HG02885 (cell line): ENCODE data around the gene NOVA2.

Experiments
- ATAC-seq: cut with Tn5 transposase; IDR thresholded peaks from one replicate; pipeline ENCODE4 v1.9.1; 2021; ENCODE audit warnings: mild to moderate bottlenecking; ENCODE audit not compliant: unreplicated experiment, poor library complexity

Gene NOVA2, protein sequence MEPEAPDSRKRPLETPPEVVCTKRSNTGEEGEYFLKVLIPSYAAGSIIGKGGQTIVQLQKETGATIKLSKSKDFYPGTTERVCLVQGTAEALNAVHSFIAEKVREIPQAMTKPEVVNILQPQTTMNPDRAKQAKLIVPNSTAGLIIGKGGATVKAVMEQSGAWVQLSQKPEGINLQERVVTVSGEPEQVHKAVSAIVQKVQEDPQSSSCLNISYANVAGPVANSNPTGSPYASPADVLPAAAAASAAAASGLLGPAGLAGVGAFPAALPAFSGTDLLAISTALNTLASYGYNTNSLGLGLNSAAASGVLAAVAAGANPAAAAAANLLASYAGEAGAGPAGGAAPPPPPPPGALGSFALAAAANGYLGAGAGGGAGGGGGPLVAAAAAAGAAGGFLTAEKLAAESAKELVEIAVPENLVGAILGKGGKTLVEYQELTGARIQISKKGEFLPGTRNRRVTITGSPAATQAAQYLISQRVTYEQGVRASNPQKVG

DNA sequence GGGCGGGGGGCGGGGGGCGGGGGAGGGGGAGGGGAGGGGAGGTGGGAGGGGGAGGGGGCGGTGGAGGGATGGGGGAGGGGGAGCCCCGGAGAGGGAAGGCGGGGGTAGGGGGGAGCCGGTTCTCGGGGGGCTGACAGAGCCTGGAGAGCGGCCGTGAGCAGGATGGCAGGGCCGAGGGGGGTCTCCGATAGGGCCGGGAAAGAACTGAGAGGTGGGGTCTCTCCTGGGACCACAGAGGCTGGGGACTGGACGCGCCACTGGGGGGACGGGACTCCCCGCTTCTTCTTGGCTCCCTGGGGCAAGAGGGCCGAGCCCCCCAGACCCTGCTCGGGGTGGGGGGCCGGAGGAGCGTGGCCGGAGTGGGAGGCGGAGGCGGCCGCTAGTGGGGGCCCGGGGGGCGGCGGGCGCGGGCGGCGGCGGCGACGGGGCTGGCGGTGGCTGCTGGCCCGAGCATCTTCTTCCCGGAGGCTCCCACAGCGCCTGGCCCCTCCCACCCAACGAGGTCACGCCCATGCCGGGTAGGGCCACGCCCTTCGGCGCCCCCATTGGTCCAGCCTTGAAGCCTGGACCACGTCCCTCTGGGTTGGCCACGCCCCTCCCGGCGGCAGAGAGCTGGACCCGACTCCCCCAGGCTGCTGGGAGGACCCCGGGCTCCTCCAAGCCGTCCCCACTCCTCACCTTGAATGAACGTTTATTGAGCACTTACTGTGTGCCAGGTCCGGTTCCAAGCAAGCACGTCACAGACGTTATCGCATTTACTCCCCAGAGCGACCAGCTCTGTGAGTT lies at the start of gene NOVA2:
Gene NOVA2, minus strand, starts transcription at position 313 of the 786 bp plus-strand sequence. CDS start 514 bp downstream, outside the sequence.
- ATAC-seq = no peak

DNA sequence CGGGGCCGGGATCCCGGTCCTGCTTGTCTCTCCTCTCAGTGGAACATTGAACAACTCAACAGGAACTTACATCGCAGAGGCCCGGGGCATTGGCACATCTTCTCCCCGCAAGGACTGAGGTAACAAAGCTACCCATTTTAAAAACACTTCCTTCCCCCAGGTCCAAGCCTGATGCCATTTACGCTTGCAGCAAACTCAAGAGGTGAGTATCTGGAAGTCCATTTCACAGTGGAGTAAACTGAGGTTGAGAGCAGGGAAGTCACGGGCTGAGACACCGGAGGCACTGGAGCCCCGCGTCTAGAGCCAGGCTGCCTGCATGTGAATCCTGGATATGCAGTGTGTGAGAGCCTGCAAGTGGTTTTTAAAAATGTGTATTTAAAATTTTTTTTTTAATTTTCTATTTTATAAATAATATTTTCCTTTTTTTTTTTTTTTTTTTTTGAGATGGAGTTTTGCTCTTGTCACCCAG lies 49.7 kb upstream of the NOVA2 start:
- no peak for ATAC-seq

DNA sequence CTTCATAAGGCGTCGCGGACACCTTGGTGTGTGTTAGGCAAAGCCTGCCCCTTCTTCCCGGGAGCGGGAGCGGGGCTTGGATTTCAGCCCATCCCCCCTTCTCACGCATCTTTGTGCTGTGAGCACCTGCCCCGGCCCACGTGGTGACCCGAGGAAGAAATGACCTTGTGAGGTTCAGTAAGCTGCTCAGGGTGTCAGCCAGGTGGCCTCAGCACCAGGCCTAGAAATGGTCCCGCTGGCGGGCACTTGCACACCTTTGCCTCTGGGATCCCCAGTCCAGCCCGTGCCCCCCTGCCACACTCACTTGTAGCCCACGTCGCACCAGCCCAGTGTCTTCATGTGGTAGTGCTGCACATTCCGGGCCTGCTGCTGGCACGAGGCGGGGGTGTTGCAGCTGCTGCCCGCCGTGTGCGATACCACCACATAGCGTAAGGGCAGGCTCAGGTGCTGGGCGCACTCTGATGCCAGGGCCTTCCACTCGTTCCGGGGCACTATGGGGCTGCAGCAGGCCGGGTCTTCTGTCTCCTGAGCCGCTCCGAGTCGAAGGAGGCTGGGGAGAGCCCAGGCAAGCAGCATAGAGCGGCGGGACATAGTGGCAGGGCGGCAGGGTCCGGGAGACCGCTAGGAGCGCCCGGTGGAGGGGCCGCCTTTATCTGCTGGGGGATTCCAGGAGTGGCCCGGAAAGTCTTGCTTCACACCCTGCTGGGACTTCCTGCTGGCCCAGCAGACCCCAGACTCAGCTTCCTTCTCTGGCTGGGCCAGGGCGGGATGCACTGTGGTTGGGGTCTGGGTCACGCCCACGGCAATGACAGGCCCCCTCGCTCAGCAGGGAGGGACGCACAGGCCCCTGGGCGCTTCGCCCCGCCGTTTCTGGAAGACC lies 49.0 kb upstream of the NOVA2 start, which contains the start of gene PGLYRP1:
Gene PGLYRP1, minus strand, starts transcription at position 623 of the 880 bp plus-strand sequence. Its CDS starts 32 bp downstream, at position 591.
- no peak for ATAC-seq

DNA sequence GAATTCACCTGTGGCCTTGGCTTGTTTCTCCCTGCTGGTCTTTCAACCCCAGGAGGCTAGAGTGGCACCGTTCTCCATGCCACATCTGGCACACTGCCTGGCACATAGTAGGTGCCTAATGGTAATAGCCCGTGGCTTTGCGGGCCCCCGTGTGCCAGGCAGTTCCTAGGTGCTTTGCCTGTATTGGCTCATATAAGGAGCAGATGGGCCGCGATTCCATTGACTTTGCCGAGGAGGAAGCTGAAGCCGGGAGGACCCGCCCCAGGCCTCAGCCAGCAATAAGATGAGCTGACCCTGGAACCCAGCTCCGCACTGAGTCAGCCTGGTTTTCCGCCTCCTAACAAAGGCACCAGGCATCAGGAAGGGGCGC lies 48.4 kb upstream of the NOVA2 start:
- ATAC-seq = no peak

DNA sequence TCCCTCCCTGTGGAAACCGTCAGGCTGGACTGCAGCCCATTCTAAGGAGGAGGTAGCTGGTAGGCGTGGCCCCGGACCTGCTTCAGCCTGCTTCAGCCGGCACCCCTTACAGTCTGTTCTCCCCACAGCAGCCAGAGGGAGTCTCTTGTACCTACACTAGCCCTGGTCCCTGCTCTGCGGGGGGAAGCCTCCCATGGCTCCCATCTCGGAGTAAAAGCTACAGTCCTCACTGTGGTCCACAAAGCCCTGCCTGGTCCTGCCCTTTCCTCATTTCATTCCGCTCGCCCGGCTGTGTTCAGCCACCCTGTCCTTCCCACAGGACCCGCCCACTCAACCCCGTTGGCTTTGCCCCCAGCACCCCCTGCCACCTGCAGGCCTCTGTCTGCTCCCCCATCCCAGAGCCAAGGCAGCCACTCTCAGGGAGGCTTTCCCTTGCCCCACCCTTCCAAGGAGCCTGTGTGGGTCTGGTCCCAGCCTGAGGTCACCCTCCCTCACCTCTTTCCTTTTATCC lies 47.9 kb upstream of the NOVA2 start:
- ATAC-seq = no peak

DNA sequence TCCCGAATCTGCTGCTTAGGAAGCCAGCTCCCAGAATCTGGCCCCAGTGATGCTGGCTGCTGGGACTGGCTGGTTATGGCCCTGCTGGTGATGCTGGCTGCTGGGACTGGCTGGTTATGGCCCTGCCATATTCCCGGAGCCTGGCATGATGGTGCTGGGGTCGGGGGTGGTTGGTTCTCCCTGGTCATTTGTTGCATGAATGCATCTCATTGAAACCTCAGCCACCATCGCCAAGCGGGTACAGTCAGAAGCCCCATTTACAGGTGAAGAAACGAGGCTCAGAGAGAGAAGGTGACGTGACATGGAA lies 47.1 kb upstream of the NOVA2 start:
- no peak for ATAC-seq

DNA sequence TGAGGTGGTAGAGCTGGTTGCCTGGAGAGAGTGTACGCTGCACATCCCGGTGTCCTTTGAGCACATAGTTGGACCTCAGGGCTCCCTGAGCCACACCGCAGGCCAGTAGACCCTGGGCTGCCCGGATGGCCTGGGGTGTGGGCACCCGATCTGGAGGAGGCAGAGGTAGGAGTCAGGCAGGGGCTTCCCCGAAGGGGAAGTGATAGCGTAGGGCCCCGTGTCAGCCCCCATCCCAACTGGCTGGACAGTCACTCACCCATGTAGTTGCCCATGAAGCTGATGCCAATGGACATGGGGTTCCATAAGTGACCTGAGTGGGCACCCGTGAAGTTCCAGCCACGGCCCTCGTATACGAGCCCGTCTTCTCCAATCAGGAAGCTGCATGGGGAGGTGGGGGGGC lies 45.6 kb upstream of the NOVA2 start:
- ATAC-seq = no peak

DNA sequence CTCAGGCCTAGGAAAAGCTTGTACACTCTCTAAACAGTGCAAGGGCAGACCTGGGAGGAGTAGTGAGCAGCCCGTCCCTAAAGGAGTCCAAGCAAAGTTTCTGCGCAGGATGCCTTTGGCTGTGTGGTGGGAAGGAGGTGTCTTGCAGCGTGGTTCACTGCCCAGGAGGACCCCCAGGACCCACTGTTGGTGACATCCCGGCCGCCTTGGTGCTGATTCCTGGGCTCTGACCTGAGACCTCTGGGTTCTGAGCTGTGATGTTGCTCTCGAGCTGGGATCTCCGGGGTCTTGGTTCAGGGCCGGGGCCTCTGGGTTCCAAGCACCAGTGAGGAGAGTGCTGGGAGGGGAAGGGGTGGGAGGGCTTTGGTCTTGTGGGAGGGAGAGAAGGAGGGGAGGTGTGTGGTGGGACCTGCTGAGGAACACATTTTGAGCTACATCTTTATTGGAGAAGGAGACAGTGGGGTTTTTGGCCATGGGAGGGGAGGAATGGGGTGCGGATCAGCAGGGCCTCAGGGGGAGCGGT lies 45.1 kb upstream of the NOVA2 start:
- no peak for ATAC-seq

DNA sequence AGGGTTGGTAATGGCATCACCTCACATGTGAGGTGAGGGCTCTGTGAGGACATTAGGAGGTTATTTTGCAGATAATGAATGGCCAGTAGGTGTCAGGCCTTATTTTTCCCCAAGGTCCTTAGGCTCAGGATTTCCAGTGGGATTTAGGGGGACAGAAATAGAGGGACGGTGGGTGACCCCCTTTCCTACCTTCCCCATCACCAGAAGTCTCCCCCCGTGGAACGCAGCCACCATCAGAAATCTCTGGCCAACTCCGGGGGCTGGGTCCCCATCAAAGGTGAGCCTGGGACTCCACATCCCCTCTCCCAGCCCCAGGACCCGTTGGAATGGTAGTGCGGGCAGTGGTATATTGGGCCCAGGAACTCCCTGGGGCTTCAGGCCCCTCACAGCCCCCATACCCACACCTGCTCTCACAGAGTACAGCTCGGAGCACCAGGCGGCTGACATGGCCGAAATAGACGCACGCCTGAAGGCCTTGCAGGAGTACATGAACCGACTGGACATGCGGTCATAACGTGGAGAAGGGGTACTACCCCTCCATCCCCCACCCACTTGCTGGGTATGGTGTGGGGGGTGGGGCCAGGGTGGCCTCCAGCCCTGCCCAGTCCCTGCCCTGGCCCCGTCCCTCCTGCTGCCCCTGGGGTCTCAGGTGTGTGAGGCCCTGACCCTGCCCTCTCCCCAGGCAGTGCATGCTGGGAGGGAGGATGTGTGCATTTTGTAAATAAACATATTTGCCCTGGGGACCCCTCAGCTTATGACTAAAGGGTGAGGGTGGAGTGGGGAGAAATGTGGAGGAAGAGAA lies 44.4 kb upstream of the NOVA2 start:
- no peak for ATAC-seq

DNA sequence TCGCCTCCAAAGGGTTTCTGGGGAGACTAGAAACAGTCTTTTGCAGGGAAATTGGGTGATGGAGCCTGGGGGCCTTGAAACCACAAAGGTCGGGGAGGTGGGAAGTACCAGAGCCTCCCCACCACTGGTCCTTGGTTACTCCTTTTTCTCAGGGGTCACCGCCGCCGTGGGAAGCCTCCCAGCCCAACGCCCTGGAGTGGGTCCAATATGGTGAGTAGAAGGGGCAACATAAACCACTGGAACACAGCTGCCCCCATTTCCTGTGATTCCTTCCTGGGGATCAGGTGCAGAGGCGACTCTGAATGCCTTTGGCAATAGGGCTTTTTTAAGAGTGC lies 43.4 kb upstream of the NOVA2 start:
- no peak for ATAC-seq

DNA sequence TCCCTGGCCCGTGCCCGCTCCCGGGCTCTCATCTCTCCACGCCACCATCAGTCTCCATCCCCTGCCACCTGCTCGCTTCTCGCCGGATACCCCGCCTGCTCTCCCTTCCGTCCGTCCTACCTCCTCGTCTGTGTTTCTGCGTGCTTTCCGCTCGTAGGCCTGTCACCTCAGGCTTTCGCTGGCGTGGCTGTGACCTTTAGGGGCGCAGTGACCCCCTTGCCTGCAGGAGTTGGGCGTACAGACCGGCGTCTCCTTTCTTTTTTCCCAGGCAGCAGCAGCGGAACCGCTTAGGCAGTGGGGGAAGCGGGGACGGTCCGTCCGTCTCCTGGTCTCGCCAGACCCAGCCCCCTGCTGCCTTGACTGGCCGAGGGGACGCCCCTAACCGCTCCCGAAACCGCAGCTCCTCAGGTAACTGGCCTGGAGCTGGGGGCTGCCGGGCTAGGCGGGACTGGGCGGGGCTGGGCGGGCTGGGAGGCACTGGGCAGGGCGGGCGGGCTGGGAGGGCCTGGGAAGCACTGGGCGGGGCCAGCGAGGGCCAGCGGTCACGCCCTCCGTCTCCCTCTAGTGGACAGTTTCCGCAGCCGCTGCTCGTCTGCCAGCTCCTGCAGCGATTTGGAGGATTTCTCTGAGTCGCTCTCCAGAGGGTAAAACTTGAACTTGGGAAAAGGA lies 42.9 kb upstream of the NOVA2 start:
- ATAC-seq = peak; percentile 54

DNA sequence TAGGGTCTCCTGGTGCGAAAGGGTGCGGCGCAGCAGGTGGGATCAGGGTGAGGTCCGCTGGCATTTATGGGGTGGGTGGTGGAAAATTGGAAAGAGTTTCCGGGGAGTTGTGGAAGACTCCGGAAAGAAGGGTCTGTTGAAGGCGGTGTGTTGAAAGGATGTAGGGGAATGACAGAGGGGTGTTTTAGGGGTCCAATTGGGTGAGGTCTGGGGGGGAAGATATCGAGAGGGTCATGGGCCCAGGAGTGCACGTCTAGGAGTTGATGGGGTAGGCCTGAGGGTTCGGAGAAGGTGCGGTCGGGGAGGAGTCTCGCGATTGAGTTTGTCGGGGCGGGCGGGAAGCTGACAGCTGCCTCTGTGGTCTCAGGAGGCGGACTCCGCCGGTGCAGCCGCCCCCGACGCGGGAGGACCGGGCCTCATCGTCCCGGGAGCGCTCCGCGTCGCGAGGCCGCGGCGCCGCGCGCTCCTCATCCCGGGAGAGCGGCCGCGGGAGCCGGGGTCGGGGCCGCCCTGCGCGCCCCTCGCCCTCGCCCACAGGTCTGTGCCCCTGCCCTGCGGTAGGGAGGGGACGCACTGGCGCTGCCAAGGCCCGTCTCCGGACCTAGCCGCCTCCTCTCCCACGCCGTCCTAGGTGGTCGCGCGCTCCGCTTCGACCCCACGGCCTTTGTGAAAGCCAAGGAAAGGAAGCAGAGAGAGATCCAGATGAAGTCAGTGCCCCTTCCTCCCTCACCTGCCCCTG lies 42.2 kb upstream of the NOVA2 start:
- peak; percentile 19 for ATAC-seq

DNA sequence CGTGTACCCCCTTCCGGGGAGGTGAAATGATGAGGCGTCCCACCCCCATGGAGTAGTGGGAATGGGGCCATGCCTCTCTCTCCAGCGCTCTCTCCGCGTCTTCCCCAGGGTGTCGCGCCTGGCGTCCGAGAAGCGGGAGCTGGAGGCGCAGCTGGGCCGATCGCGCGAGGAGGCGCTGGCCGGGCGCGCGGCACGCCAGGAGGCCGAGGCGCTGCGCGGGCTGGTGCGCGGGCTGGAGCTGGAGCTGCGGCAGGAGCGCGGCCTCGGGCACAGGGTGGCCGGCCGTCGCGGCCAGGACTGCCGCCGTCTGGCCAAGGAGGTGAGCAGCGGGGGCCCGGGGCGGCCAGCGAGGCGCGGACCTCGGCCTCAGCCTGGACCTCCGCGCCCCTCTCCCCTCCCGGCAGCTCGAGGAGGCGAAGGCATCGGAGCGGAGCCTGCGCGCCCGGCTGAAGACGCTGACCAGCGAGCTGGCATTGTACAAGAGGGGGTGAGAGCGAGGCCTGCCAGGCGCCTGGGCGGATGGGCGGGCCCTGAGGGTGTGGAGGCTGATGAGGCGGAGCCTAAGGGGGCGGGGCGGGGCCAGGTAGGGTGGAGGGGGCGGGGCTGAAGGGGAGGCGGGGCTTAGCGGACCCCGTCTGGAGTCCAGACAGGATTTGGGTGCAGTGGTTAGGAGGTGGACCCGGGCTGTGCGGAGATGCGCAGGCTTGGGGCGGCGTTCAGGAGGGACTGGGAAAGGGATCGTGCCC lies 41.4 kb upstream of the NOVA2 start:
- no peak for ATAC-seq

DNA sequence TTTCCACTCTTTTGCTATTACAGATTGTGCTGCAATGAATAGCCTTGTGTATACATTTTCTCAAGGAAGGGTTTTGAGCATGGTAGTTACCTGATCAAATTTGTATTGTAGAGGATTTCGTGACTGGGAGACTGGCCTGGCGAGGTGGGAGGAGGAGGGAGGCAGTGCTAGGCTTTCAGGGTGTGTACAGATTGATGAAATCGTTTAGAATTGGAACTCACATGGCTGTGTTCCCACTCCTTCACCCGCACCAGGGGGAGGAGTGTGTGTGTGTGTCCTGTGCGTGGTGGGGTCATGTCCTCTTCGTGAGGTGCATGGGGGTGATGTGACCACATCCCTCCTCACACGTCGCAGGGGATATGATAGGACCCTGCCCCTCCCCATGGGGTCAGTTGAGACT lies 40.9 kb upstream of the NOVA2 start:
- ATAC-seq = no peak

DNA sequence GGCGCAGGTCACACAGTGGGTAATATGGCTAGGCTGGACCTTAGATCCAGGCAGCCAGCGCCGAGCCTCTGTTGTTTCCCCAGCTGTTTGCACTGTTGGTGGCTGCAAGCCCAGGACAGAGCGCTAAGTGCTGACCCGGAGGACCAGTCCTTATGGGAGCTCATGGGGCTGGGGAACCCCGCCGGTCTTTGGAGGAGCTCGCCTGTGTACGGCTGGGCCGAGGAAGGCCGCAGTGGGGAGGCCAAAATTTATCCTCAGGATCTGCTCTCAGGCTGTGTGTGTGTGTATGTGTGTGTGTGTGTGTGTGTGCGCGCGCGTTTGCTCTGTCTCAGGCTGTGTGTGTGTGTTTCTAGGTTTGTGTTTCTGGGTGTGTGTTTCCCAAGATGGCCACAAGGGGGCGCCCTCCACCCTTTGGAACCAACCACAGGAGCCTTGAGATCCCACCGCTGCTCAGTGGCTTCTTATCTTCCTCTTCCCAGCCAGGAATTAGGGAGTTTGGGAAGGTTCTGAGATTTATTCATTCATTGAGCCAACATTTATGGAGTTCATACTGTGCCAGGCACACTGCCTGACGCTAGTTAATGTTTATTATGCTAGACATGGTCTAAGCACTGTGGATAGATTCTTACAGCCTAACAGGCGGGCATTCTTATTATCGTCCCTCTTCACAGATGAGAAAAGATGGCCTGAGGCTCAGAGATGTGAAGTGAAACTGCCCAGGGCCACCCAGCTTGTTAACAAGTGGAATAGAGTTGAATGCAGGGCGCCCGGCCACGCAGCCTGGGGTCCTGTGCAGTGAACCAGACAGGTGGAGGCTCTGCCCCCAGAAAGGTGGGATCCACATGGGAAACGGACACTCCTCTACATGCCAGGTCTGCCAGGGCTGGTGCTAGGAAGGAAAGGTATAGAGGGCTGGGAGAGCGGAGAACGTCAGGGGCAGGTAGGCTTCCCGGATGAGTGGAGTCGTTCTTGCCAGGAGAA lies 36.2 kb upstream of the NOVA2 start:
- no peak for ATAC-seq

DNA sequence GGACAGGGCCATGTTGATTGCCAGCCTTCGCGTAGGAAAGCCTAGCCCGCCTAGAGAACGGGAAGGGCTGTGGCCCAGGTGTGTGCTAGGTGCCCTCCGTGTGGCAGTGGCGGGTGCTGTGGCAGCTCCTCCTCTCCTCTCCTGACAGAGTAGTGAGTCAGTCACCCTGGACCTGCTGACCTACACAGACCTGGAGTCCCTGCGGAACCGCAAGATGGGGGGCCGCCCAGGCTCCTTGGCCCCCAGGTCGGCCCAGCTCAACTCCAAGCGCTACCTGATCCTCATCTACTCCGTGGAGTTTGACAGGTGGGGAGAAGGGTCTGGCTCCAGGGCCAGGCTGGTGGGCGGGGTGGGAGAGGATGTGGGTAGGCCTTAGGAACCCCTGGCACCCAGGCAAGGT lies 32.7 kb upstream of the NOVA2 start:
- no peak for ATAC-seq
